ENCODE data around the gene SEC16A. TPM values are rescaled to one million over a fixed set of nuclear protein-coding genes. Genes with fewer than 3 reads are reported as not detected.
A peak's percentile ranks its signal among the peaks of the same experiment; 100 is the strongest.

SEC16A gene
- total and polyA plus RNA-seq, 2 donors: 13.6 to 89.7 TPM

DNA sequence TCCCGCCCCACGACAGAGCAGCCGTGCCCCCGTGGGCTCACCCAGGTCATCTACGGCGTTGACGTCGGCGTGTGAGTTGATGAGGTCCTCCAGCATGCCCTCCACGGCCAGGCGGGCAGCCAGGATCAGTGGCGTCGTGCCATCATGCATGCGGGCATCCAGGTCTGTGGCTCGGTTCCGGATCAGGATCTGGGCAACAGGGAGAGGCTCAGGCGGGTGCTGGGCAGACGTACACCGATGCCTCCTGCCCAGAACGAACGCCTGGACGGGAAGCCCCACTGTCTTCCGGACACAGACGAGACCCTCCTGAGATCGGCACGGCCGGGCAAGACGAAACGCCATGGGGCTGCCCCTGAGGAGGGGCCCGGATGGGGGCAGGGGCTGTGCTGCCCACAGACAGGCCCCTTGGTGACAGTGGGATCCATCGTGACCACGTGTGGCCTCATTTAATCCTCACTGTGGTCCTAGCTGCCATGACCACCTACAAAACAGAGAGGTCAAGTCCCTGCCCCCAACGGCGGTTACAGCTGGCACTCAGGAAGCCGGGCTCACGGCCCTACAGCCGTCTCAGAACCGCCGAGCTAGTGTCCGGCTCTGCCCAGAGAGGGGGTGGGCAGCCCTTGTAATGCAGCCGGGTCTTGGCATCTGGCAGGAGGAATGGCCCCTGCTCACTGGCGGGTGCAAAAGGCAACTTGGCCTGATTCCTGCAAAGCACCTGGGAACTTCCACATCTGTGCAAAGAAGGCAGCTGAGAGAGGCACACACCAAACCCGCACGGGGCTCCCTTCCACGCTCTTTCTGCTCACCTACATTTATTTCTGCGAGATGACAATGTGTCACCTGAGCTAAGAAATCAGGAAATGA lies 16.5 kb upstream of the SEC16A start:
- 96% methylated on average over 46 of the region's 46 CpGs for WGBS
- Histone ChIP-seq H3K27me3 (ENCODE audit: control insufficient read depth in 2 of 2, insufficient read depth in 1 of 2, low read length in 1 of 2) (no peaks in the 10 kb centered on the region), H3K36me3 (ENCODE audit: control insufficient read depth in 2 of 2, insufficient read depth in 2 of 2, low read length in 1 of 2) (peaks cover 96 to 97% of the 10 kb centered on the region in 2 donors), H3K4me3 (ENCODE audit: low read length in 2 of 2) (no peak overlapping the region), H3K9me3 (ENCODE audit: control insufficient read depth in 2 of 2, insufficient read depth in 1 of 2, low read length in 1 of 2) (peaks cover 0 to 3% of the 10 kb centered on the region in 2 donors), H3K4me1 (ENCODE audit: control insufficient read depth in 2 of 2, insufficient read depth in 2 of 2, low read length in 2 of 2) (no peaks in the 10 kb centered on the region), H3K27ac (ENCODE audit: low read depth in 1 of 2, low read length in 1 of 2) (no peak overlapping the region)
- DNase-seq (ENCODE audit: low read depth in 6 of 9, low spot score in 9 of 9): no peak

DNA sequence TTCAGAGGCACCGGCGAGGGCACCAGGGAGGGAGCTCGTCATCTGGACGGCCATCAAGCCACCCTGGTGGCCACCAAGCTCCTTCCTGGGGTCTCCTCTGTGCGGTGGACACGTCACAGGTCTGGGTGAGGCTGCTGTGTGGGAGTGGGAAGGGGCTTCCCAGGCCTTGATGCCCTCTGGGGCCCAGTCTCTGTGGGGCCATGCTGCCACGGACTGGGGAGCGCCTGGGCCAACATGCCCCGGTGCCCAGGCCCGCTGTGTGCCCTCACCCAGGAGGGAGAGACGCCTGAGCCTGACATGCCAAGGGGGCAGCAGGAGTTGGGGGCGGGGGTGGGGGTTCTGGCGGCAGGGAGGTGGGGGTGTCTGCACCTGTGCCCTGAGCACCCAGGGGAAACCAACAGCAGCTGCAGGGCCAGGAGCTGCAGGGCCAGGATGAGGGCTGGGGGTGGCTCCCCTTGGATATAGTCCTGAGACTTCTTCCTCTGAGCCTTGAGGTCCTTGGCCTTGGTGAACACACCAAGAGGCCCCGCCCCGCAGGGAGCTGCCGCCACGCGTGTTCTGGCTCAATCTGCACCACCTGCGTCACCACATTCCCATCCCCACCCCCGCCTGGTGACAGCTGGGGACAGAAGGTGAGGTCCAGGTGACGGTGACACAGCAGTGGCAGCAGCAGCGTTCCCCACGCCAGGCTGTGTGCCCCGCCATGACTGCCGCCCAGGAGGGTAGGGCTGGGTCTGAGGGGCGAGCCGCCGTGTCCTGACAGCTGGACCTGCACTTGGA lies 15.3 kb upstream of the SEC16A start:
- H3K27ac ChIP-seq (ENCODE audit: low read depth in 1 of 2, low read length in 1 of 2): no peak overlapping the region
- no peak for DNase-seq (ENCODE audit: low read depth in 6 of 9, low spot score in 9 of 9)
- WGBS: 94% methylated on average over 28 of the region's 28 CpGs
- peaks cover 0 to 3% of the 10 kb centered on the region in 2 donors for H3K9me3 ChIP-seq (ENCODE audit: control insufficient read depth in 2 of 2, insufficient read depth in 1 of 2, low read length in 1 of 2)
- no peaks in the 10 kb centered on the region for H3K27me3 ChIP-seq (ENCODE audit: control insufficient read depth in 2 of 2, insufficient read depth in 1 of 2, low read length in 1 of 2)
- H3K4me1 ChIP-seq (ENCODE audit: control insufficient read depth in 2 of 2, insufficient read depth in 2 of 2, low read length in 2 of 2): no peaks in the 10 kb centered on the region
- no peak overlapping the region for H3K4me3 ChIP-seq (ENCODE audit: low read length in 2 of 2)
- H3K36me3 ChIP-seq (ENCODE audit: control insufficient read depth in 2 of 2, insufficient read depth in 2 of 2, low read length in 1 of 2): peaks cover 87 to 91% of the 10 kb centered on the region in 2 donors

DNA sequence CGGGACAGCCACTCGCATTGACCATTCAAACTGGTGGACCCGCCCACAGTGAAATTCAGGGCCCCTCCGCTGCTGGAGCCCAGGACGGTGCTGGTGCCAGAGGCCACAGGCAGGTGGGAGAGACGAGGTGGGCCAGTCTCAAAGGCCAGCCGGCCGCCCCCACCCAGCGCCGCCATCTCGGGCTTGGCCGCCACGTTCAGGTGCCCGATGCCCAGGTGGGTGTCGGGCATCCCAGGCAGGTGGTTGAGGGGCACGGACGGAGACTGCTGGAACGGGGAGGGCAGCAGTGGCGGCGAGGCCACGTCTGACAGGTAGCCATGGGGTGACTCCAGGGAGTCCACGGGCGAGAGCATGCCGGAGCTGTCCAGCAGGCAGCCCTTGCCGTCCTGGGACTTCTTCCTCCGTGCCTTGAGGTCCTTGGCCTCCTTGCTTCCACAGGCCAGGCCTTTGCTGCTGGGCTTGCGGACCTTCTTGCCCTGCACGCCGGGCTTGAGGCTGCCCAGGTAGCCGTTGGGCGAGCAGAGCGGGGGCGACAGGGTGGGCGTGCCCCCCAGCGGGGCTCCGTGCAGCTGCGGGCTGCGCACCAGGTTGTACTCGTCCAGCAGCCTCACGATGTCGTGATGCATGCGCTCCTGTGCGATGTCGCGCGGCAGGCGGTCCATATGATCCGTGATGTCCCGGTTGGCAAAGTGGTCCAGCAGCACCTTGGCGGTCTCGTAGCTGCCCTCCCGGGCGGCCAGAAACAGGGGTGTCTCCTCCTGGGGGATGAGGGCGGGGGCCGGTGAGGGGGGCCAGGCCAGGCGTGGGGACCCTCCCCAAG lies 14.2 kb upstream of the SEC16A start:
- Histone ChIP-seq H3K27ac (ENCODE audit: low read depth in 1 of 2, low read length in 1 of 2) (no peak overlapping the region), H3K4me3 (ENCODE audit: low read length in 2 of 2) (no peak overlapping the region), H3K9me3 (ENCODE audit: control insufficient read depth in 2 of 2, insufficient read depth in 1 of 2, low read length in 1 of 2) (peaks cover 0 to 3% of the 10 kb centered on the region in 2 donors), H3K4me1 (ENCODE audit: control insufficient read depth in 2 of 2, insufficient read depth in 2 of 2, low read length in 2 of 2) (no peaks in the 10 kb centered on the region), H3K27me3 (ENCODE audit: control insufficient read depth in 2 of 2, insufficient read depth in 1 of 2, low read length in 1 of 2) (no peaks in the 10 kb centered on the region), H3K36me3 (ENCODE audit: control insufficient read depth in 2 of 2, insufficient read depth in 2 of 2, low read length in 1 of 2) (peaks cover 77 to 85% of the 10 kb centered on the region in 2 donors)
- 98% methylated on average over 56 of the region's 56 CpGs for WGBS
- no peak for DNase-seq (ENCODE audit: low read depth in 6 of 9, low spot score in 9 of 9)

DNA sequence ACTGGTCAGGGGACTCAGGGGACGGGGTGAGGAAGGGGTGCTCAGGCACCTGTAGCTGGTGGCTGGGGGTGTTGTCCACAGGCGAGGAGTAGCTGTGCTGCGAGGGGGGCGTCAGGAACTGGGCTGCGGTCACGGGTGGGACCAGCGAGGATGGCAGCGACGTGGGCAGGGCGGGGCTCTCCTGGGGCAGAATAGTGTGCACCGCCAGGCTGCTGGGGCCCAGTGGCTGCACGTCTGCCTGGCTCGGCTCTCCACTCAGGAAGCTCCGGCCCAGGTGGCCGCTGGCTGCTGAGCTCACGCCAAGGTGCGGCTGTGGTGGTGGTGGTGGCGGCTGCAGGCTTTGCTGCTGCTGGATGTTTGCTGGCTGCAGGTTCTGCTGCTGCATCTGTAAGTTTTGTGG lies 13.3 kb upstream of the SEC16A start:
- DNase-seq (ENCODE audit: low read depth in 6 of 9, low spot score in 9 of 9): no peak
- Histone ChIP-seq H3K9me3 (ENCODE audit: control insufficient read depth in 2 of 2, insufficient read depth in 1 of 2, low read length in 1 of 2) (peaks cover 0 to 3% of the 10 kb centered on the region in 2 donors), H3K4me3 (ENCODE audit: low read length in 2 of 2) (no peak overlapping the region), H3K27me3 (ENCODE audit: control insufficient read depth in 2 of 2, insufficient read depth in 1 of 2, low read length in 1 of 2) (no peaks in the 10 kb centered on the region), H3K36me3 (ENCODE audit: control insufficient read depth in 2 of 2, insufficient read depth in 2 of 2, low read length in 1 of 2) (peaks cover 69 to 79% of the 10 kb centered on the region in 2 donors), H3K4me1 (ENCODE audit: control insufficient read depth in 2 of 2, insufficient read depth in 2 of 2, low read length in 2 of 2) (no peaks in the 10 kb centered on the region), H3K27ac (ENCODE audit: low read depth in 1 of 2, low read length in 1 of 2) (peak overlapping the region in 1 of 2 donors; percentile 18)
- WGBS: 96% methylated on average over 18 of the region's 18 CpGs

DNA sequence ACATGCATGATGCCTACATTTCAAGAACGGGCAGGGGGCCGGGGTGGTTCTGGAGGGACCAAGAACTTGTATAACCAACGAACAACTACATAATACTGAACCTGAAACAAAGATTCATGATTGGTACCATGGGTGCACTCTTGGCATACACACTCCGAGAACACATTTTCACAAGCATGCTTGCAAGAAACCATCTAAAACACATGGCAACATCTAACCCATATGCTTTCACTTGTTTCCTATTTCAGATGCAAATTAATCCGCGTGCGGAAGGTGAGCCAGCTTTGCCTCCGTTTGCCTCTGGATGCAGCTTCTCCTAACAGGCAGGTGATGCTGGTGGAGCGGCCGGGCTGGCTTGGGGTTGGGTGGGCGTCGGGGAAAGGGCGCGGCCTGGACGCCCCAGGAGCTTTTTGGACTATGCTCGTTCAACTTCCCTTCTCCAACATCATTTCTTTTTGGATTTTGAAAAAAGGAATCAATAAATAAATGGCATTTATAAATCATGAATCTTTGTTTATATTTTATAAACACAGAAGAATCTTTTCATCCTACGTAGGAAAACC lies 12.5 kb upstream of the SEC16A start:
- 96% methylated on average over 17 of the region's 17 CpGs for WGBS
- no peak for DNase-seq (ENCODE audit: low read depth in 6 of 9, low spot score in 9 of 9)
- H3K27ac ChIP-seq (ENCODE audit: low read depth in 1 of 2, low read length in 1 of 2): no peak overlapping the region
- no peak overlapping the region for H3K4me3 ChIP-seq (ENCODE audit: low read length in 2 of 2)
- peaks cover 60 to 70% of the 10 kb centered on the region in 2 donors for H3K36me3 ChIP-seq (ENCODE audit: control insufficient read depth in 2 of 2, insufficient read depth in 2 of 2, low read length in 1 of 2)
- no peaks in the 10 kb centered on the region for H3K4me1 ChIP-seq (ENCODE audit: control insufficient read depth in 2 of 2, insufficient read depth in 2 of 2, low read length in 2 of 2)
- H3K27me3 ChIP-seq (ENCODE audit: control insufficient read depth in 2 of 2, insufficient read depth in 1 of 2, low read length in 1 of 2): no peaks in the 10 kb centered on the region
- peaks cover 0 to 3% of the 10 kb centered on the region in 2 donors for H3K9me3 ChIP-seq (ENCODE audit: control insufficient read depth in 2 of 2, insufficient read depth in 1 of 2, low read length in 1 of 2)

DNA sequence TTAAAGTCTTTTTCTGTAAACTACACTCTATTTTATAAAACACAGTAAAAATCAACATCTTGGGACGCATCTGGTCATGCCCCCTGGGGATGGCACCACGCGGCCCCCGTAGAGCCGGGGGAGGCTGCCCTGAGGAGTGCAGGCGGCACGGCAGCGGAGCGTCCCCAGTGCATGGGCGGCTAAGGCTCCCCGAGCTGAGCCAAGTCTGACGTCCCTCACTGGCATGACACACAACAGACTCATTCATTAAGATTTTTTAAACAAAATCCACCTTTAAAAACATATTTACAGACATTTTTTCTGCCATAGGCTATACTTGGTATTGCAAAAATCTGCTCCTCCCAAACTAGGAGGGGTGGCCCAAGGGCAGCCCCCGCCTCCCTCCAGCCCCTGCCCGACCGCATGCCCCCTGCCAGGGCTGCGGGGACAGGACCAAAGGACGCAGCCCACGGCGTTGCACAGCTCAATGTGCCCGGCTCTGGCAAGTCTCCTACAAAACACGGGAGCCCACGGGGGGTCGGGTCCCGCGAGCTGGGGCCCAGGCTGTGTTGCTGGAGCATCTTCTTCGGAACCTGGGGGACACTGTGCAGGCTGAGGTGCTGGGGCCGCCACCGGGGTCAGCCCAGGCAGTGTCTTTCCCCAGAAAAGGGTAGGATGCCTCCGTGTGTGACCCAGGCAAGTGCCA lies 11.8 kb upstream of the SEC16A start:
- DNase-seq (ENCODE audit: low read depth in 6 of 9, low spot score in 9 of 9): no peak
- peaks cover 54 to 63% of the 10 kb centered on the region in 2 donors for H3K36me3 ChIP-seq (ENCODE audit: control insufficient read depth in 2 of 2, insufficient read depth in 2 of 2, low read length in 1 of 2)
- no peak overlapping the region for H3K4me3 ChIP-seq (ENCODE audit: low read length in 2 of 2)
- H3K27me3 ChIP-seq (ENCODE audit: control insufficient read depth in 2 of 2, insufficient read depth in 1 of 2, low read length in 1 of 2): no peaks in the 10 kb centered on the region
- H3K9me3 ChIP-seq (ENCODE audit: control insufficient read depth in 2 of 2, insufficient read depth in 1 of 2, low read length in 1 of 2): peaks cover 0 to 3% of the 10 kb centered on the region in 2 donors
- no peak overlapping the region for H3K27ac ChIP-seq (ENCODE audit: low read depth in 1 of 2, low read length in 1 of 2)
- peaks cover 0 to 2% of the 10 kb centered on the region in 2 donors for H3K4me1 ChIP-seq (ENCODE audit: control insufficient read depth in 2 of 2, insufficient read depth in 2 of 2, low read length in 2 of 2)
- WGBS: 96% methylated on average over 29 of the region's 29 CpGs

DNA sequence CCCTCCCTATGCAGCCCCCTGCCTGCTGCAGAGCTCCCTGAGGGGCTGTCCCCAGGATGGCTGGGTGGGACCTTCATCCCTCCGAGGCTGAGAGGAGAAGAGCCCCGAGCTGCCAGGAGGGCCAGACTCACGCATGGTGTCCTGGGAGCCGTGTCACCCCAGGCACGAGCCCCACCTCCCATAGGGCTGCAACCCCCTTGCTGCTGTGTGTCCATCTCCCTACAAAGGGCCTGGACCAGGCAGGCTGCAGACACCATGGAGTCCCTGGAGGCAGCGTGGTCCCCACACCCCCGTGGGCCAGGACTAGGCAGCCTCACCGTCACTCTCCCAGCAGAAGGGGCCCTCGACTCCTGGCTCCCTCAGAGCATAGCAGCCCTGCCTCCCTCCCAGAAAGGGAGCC lies 11.2 kb upstream of the SEC16A start:
- Histone ChIP-seq H3K9me3 (ENCODE audit: control insufficient read depth in 2 of 2, insufficient read depth in 1 of 2, low read length in 1 of 2) (peaks cover 0 to 3% of the 10 kb centered on the region in 2 donors), H3K4me1 (ENCODE audit: control insufficient read depth in 2 of 2, insufficient read depth in 2 of 2, low read length in 2 of 2) (peaks cover 0 to 5% of the 10 kb centered on the region in 2 donors), H3K4me3 (ENCODE audit: low read length in 2 of 2) (no peak overlapping the region), H3K36me3 (ENCODE audit: control insufficient read depth in 2 of 2, insufficient read depth in 2 of 2, low read length in 1 of 2) (peaks cover 47 to 57% of the 10 kb centered on the region in 2 donors), H3K27me3 (ENCODE audit: control insufficient read depth in 2 of 2, insufficient read depth in 1 of 2, low read length in 1 of 2) (no peaks in the 10 kb centered on the region), H3K27ac (ENCODE audit: low read depth in 1 of 2, low read length in 1 of 2) (no peak overlapping the region)
- WGBS: 94% methylated on average over 9 of the region's 9 CpGs
- no peak for DNase-seq (ENCODE audit: low read depth in 6 of 9, low spot score in 9 of 9)

DNA sequence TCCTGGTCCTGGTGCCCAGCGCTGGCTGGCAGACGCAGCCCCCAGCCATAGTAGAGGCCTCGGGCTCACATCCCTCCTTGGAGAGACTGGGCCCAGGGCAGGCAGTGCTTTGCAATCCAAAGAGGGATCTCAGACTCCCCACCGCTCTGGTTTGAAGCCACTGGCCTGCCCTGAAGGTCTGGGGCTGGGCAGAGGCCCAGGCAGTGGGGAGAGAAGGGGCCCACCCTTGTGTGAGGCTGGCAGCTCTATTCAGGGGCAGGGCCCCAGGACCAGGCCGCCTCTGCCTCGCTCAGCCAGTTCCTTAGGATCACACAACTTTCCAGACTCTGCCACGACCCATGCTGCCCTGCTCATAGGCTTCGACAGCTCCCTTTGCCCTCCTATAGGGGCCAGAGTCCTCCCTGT lies 10.7 kb upstream of the SEC16A start:
- peaks cover 0 to 9% of the 10 kb centered on the region in 2 donors for H3K4me1 ChIP-seq (ENCODE audit: control insufficient read depth in 2 of 2, insufficient read depth in 2 of 2, low read length in 2 of 2)
- H3K4me3 ChIP-seq (ENCODE audit: low read length in 2 of 2): no peak overlapping the region
- 98% methylated on average over 8 of the region's 8 CpGs for WGBS
- H3K36me3 ChIP-seq (ENCODE audit: control insufficient read depth in 2 of 2, insufficient read depth in 2 of 2, low read length in 1 of 2): peaks cover 43 to 52% of the 10 kb centered on the region in 2 donors
- no peak overlapping the region for H3K27ac ChIP-seq (ENCODE audit: low read depth in 1 of 2, low read length in 1 of 2)
- H3K27me3 ChIP-seq (ENCODE audit: control insufficient read depth in 2 of 2, insufficient read depth in 1 of 2, low read length in 1 of 2): no peaks in the 10 kb centered on the region
- peaks cover 0 to 3% of the 10 kb centered on the region in 2 donors for H3K9me3 ChIP-seq (ENCODE audit: control insufficient read depth in 2 of 2, insufficient read depth in 1 of 2, low read length in 1 of 2)
- DNase-seq (ENCODE audit: low read depth in 6 of 9, low spot score in 9 of 9): no peak

Data from thymus (tissue), 11 donors.